ENCODE data around the gene FAM131B. TPM values are rescaled to one million over a fixed set of nuclear protein-coding genes. Genes with fewer than 3 reads are reported as not detected.

The FAM131B gene
- total RNA-seq, 1 donor from 2014 or later, result 17.0 TPM

DNA sequence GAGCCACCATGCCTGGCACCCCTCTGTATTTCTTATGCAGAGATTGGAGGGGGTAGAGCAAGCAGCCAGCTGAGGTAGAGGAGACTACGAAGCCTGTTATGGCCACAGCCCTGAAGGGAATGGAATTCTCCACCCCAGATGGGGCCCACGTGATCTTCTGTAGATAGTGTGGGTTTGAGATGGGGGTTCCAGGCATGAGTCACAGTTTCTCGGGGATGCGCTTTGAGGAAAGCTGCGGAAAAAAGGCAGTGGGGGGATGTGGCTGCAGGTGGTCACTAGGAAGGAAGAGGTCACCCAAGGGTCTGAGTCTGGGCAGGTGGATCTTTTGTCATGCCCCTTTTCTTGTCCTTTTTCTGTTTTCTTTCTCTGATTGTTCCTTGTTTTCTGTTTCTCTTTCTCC is 11.5 kb downstream of the FAM131B start:
- H3K4me1 Mint-ChIP-seq (ENCODE audit: unreplicated experiment), result peaks cover 3% of the 10 kb centered on the region
- peaks cover 51% of the 10 kb centered on the region for H3K27me3 Mint-ChIP-seq (ENCODE audit: unreplicated experiment)
- peaks cover 7% of the 10 kb centered on the region for H3K36me3 Mint-ChIP-seq (ENCODE audit: unreplicated experiment)
- no peak overlapping the region for H3K27ac Mint-ChIP-seq (ENCODE audit: unreplicated experiment)
- H3K4me3 Mint-ChIP-seq (ENCODE audit: unreplicated experiment), result no peak overlapping the region
- no peaks in the 10 kb centered on the region for H3K9me3 Mint-ChIP-seq (ENCODE audit: unreplicated experiment)
- DNase-seq (ENCODE audit: extremely low spot score, unreplicated experiment), result no peak
- TF ChIP-seq CTCF (IDR thresholded peaks at IDR 0.05), result no peak

DNA sequence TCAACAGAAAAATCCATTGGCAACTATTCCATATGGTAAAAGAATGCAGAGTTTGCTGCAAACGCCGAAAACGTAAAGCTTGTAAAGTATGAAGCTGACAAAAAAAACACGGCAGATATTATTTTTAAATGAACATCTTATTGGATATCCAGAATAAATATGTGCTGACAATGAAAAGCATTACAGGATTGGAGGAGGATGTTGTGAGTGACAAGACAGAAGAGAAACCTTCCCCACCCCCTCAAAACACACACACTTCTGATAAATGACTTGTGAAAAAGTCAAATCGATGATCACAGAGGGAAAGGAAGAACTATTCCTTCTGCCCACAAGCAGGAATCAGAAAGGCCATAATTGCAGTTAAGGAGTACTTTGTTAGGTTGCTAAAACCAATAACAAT is 14.6 kb downstream of the FAM131B start:
- H3K27me3 Mint-ChIP-seq (ENCODE audit: unreplicated experiment), result peaks cover 66% of the 10 kb centered on the region
- TF ChIP-seq CTCF (IDR thresholded peaks at IDR 0.05), result no peak
- no peak for DNase-seq (ENCODE audit: extremely low spot score, unreplicated experiment)
- H3K9me3 Mint-ChIP-seq (ENCODE audit: unreplicated experiment), result no peaks in the 10 kb centered on the region
- H3K4me3 Mint-ChIP-seq (ENCODE audit: unreplicated experiment), result no peak overlapping the region
- H3K4me1 Mint-ChIP-seq (ENCODE audit: unreplicated experiment), result peaks cover 9% of the 10 kb centered on the region
- no peaks in the 10 kb centered on the region for H3K36me3 Mint-ChIP-seq (ENCODE audit: unreplicated experiment)
- no peak overlapping the region for H3K27ac Mint-ChIP-seq (ENCODE audit: unreplicated experiment)

DNA sequence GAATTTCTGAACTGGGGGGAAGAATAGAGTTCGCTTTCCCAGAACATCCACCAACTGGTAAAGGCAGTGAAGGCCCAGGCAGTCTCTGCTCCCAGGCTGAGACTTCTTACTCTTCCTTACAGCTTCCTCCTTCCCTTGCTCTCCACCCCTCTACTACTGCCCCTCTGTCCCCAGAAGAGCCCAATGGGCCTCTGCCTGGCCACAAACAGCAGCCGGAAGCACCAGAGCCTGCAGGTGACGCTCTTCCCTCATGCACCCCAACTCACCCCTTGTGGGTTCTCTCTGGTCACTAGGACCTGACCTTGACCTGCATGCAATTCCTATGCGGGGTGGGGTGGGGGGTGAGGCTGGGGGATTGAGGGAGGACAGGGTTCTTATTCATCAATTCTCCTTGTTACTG is 16.5 kb downstream of the FAM131B start:
- no peak for DNase-seq (ENCODE audit: extremely low spot score, unreplicated experiment)
- peaks cover 7% of the 10 kb centered on the region for H3K4me1 Mint-ChIP-seq (ENCODE audit: unreplicated experiment)

DNA sequence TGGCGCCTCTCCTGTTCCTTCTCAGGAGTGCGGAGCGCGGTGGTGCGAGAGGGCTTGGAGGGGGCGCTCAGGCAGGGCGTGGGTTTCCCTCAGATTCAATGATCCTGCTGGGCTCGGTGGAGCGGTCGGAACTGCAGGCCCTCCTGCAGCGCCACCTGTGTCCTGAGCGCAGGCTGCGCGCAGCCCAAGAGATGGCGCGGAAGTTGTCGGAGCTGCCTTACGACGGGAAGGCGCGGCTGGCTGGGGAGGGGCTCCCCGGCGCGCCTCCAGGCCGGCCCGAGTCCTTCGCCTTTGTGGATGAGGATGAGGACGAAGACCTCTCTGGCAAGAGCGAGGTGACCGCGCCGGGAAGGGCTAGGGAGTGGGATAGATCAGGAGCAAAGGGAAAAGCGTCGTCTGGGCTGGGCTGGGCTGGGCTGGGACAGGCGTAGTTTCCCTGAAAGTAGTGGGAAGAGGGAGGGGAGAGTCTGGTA is 17.0 kb downstream of the FAM131B start:
- H3K9me3 Mint-ChIP-seq (ENCODE audit: unreplicated experiment), result no peaks in the 10 kb centered on the region
- H3K36me3 Mint-ChIP-seq (ENCODE audit: unreplicated experiment), result no peaks in the 10 kb centered on the region
- peaks cover 57% of the 10 kb centered on the region for H3K27me3 Mint-ChIP-seq (ENCODE audit: unreplicated experiment)
- no peak for DNase-seq (ENCODE audit: extremely low spot score, unreplicated experiment)
- H3K27ac Mint-ChIP-seq (ENCODE audit: unreplicated experiment), result no peak overlapping the region
- peaks cover 7% of the 10 kb centered on the region for H3K4me1 Mint-ChIP-seq (ENCODE audit: unreplicated experiment)
- peak overlapping the region; percentile 46 for H3K4me3 Mint-ChIP-seq (ENCODE audit: unreplicated experiment)
- TF ChIP-seq CTCF (IDR thresholded peaks at IDR 0.05), result peak; percentile 46

More for the DNA sequence above, 16.5 kb downstream of the FAM131B start:
- no peak for TF ChIP-seq CTCF (IDR thresholded peaks at IDR 0.05)
- H3K4me3 Mint-ChIP-seq (ENCODE audit: unreplicated experiment), result no peak overlapping the region
- no peaks in the 10 kb centered on the region for H3K36me3 Mint-ChIP-seq (ENCODE audit: unreplicated experiment)
- H3K9me3 Mint-ChIP-seq (ENCODE audit: unreplicated experiment), result no peaks in the 10 kb centered on the region
- H3K27me3 Mint-ChIP-seq (ENCODE audit: unreplicated experiment), result peaks cover 55% of the 10 kb centered on the region
- H3K27ac Mint-ChIP-seq (ENCODE audit: unreplicated experiment), result no peak overlapping the region

DNA sequence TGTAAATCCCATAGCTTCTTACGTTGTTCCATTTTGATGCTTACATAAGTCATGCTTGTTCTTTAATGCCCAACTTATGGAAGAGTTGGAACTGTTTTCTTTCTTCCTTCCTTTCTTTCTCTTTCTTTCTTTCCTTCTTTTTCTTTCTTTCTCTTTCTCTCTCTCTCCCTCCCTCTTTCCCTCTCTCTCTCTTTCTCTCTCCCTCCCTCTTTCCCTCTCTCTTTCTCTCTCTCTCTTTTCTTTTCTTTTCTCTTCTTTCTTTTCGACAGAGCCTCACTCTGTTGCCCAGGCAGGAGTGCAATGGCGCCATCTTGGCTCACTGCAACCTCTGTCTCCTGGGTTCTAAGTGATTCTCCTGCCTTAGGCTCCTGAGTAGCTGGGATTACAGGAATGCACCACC is 18.9 kb downstream of the FAM131B start:
- H3K4me1 Mint-ChIP-seq (ENCODE audit: unreplicated experiment), result peaks cover 7% of the 10 kb centered on the region
- no peak for DNase-seq (ENCODE audit: extremely low spot score, unreplicated experiment)
- no peak for TF ChIP-seq CTCF (IDR thresholded peaks at IDR 0.05)
- no peak overlapping the region for H3K27ac Mint-ChIP-seq (ENCODE audit: unreplicated experiment)
- peaks cover 55% of the 10 kb centered on the region for H3K27me3 Mint-ChIP-seq (ENCODE audit: unreplicated experiment)
- no peaks in the 10 kb centered on the region for H3K9me3 Mint-ChIP-seq (ENCODE audit: unreplicated experiment)
- H3K4me3 Mint-ChIP-seq (ENCODE audit: unreplicated experiment), result no peak overlapping the region
- H3K36me3 Mint-ChIP-seq (ENCODE audit: unreplicated experiment), result no peaks in the 10 kb centered on the region

Measured in osteocyte (in vitro differentiated cells).